HepG2 (cell line): ENCODE measurements around the gene CCT7. TPM values are rescaled to one million over a fixed set of nuclear protein-coding genes. Genes with fewer than 3 reads are reported as not detected.

Experiments used
- CERS6 ChIP-seq: sonication (generic); formaldehyde crosslinking; IDR thresholded peaks from 2 replicates; pipeline ENCODE4 v1.5.0; 2020; ENCODE audit warnings: missing genetic modification reagents
- EEA1 ChIP-seq: sonication (generic); formaldehyde crosslinking; IDR thresholded peaks from 2 replicates; pipeline ENCODE4 v1.5.1; 2020; ENCODE audit warnings: mild to moderate bottlenecking, missing genetic modification reagents, borderline replicate concordance
- HNRNPLL ChIP-seq: fragments of 200-400 bp; formaldehyde crosslinking; IDR thresholded peaks from 2 replicates; pipeline ENCODE4 v1.6.1; 2017; ENCODE audit warnings: mild to moderate bottlenecking, low read depth, low read length; ENCODE audit not compliant: poor library complexity, severe bottlenecking
- IKZF4 ChIP-seq: sonication (generic); formaldehyde crosslinking; IDR thresholded peaks from 2 replicates; pipeline ENCODE4 v1.5.1; 2020; ENCODE audit warnings: borderline replicate concordance, mild to moderate bottlenecking, low read depth, missing genetic modification reagents; ENCODE audit errors: not compliant biosample characterization
- KLF13 ChIP-seq: sonication (generic); formaldehyde crosslinking; IDR thresholded peaks from 2 replicates; pipeline ENCODE4 v1.4.0; 2020; ENCODE audit warnings: mild to moderate bottlenecking, missing genetic modification reagents
- MEIS1 ChIP-seq: sonication (generic); formaldehyde crosslinking; IDR thresholded peaks from 2 replicates; pipeline ENCODE4 v1.9.0; 2021; ENCODE audit warnings: mild to moderate bottlenecking, missing genetic modification reagents, moderate library complexity, borderline replicate concordance
- RBFOX2 ChIP-seq: fragments of 200-400 bp; formaldehyde crosslinking; IDR thresholded peaks from 2 replicates; pipeline ENCODE4 v1.6.1; 2017; ENCODE audit warnings: low read depth, mild to moderate bottlenecking, low read length
- RNF219 ChIP-seq: sonication (generic); formaldehyde crosslinking; IDR thresholded peaks from 2 replicates; pipeline ENCODE4 v1.5.0; 2020; ENCODE audit warnings: mild to moderate bottlenecking, missing genetic modification reagents
- TBP ChIP-seq: sonication (generic); formaldehyde crosslinking; IDR thresholded peaks from 2 replicates; pipeline ENCODE4 v1.5.0; 2020; ENCODE audit warnings: missing genetic modification reagents
- YEATS4 ChIP-seq: sonication (generic); formaldehyde crosslinking; IDR thresholded peaks from 2 replicates; pipeline ENCODE4 v1.4.0; 2020; ENCODE audit warnings: missing genetic modification reagents, borderline replicate concordance
- ZBTB21 ChIP-seq: sonication (generic); formaldehyde crosslinking; IDR thresholded peaks from 2 replicates; pipeline ENCODE4 v1.4.0; 2020; ENCODE audit warnings: missing genetic modification reagents
- ZFY ChIP-seq: sonication (generic); formaldehyde crosslinking; IDR thresholded peaks from 2 replicates; pipeline ENCODE4 v1.4.0; 2020; ENCODE audit warnings: missing genetic modification reagents
- ZNF296 ChIP-seq: sonication (generic); formaldehyde crosslinking; conservative IDR thresholded peaks from 2 replicates; pipeline ENCODE4 v1.5.0; 2020; ENCODE audit warnings: mild to moderate bottlenecking, missing genetic modification reagents
- ZNF362 ChIP-seq: sonication (generic); formaldehyde crosslinking; IDR thresholded peaks from 2 replicates; pipeline ENCODE4 v1.4.0; 2020; ENCODE audit warnings: missing genetic modification reagents, mild to moderate bottlenecking, borderline replicate concordance
- ZNF382 ChIP-seq: sonication (generic); formaldehyde crosslinking; IDR thresholded peaks from 2 replicates; pipeline ENCODE4 v1.5.0; 2020; ENCODE audit warnings: missing genetic modification reagents, mild to moderate bottlenecking, borderline replicate concordance
- polyA plus RNA-seq, 8 experiments: library from polyadenylated mRNA; depleted of rRNA in 3 of 8; stranded (reverse) in 7 of 8; unstranded in 1 of 8; fragments of >200 nt; fragmentation: Illumina TruSeq in 4 of 8; extraction: Trizol in 4 of 8; gene quantifications; 2 replicates each; pipeline versions ENCODE4 v1.2.1 to v1.2.3, GENCODE V29; 2011 to 2016; ENCODE audit warnings: low read depth in 4 of 8, missing spikeins in 1 of 8, mixed read lengths in 1 of 8; ENCODE audit not compliant: insufficient read depth in 1 of 8
- total RNA-seq, 5 experiments: library from RNA; depleted of rRNA; stranded (reverse); fragments of >200 nt; fragmentation: Illumina TruSeq; extraction: Trizol; gene quantifications; 2 replicates each; pipeline ENCODE4 v1.2.3, GENCODE V29; 2016; ENCODE audit warnings: low read depth in 1 of 5

Gene CCT7
- total and polyA plus RNA-seq, 2 of the 13 experiments (the other 11 are each of a cell fraction or from before 2014, with no cell fraction given), result 347 to 517 TPM

GRCh38 chr2:73291461-73292315 lies 57.6 kb downstream of the CCT7 start (continued):
- TF ChIP-seq ZNF362 (CRISPR knock-in tag), result no peak; the same call in 1 of the 2 replicates
- no peak for TF ChIP-seq TBP (CRISPR knock-in tag)
- 0 out of 2 replicates have a peak, but pooled peaks have one; percentile 11 for TF ChIP-seq YEATS4 (CRISPR knock-in tag)
- TF ChIP-seq ZNF296 (CRISPR knock-in tag), result 0 out of 2 replicates have a peak, but pooled peaks have one; percentile 2
- no peak for TF ChIP-seq RBFOX2
- TF ChIP-seq ZNF382 (CRISPR knock-in tag), result no peak
- TF ChIP-seq KLF13 (CRISPR knock-in tag), result no peak
- TF ChIP-seq ZBTB21 (CRISPR knock-in tag), result no peak
- 0 out of 2 replicates have a peak, but pooled peaks have one; percentile 5 for TF ChIP-seq CERS6 (CRISPR knock-in tag)
- TF ChIP-seq ZFY (CRISPR knock-in tag), result 0 out of 2 replicates have a peak, but pooled peaks have one; percentile 8
- TF ChIP-seq MEIS1, result no peak
- TF ChIP-seq EEA1 (CRISPR knock-in tag), result 0 out of 2 replicates have a peak, but pooled peaks have one; percentile 22
- TF ChIP-seq HNRNPLL, result peak; percentile 39
- no peak for TF ChIP-seq RNF219 (CRISPR knock-in tag)
- no peak for TF ChIP-seq IKZF4 (CRISPR knock-in tag)
